Urothelium cell line (cell line): ENCODE measurements around the gene NELL2.
"Not testable (repeated sequence)": the region's sequence is repeated elsewhere in the genome, so short reads cannot be mapped to it uniquely, and the experiment has no call there.

ENCODE experiments used
- DNase-seq: peaks from one replicate; pipeline ENCODE4 v3.0.0; 2011; ENCODE audit warnings: low spot score, mixed read lengths
- FAIRE-seq: peaks from 2 replicates; lab custom pipeline; 2011; peaks lifted over from hg19 to GRCh38; lab: Jason Lieb, UNC

NELL2 gene

DNA sequence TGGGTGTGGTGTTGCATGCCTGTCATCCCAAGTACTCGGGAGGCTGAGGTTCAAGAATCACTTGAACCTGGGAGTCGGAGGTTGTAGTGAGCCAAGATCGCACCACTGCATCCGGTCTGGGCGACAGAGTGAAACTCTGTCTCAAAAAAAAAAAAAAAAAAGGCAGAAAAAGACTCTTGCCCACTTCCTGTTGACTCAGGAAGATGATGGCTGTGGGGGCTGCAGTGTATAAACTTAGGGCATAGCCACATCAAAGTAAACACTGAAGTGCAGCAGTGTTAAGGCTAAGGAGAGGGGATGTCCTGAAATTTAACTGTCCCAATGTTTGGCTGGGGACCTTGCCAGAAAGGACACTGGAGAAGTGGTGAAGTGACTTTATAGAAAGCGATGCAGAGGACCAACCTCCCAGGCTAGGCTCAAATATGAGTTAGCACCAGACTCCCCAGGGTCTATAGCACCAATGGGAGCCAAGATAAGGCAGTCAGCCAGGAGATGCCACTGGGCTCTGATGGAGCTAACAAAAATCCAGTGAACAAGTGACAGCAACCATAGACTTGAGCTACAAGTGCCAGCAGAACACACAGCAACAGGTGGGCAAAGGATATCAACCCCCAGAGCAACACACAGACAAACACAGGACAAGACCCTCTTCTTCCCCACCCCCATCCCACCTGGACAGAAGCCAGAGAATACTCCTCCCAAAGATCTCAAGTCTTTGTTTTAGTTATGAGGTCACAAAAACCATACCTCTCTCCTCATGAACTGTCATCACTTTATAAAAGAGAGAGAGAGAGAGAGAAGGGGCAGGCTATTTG, 28.0 kb downstream of the NELL2 start:
- peak; percentile 8 for DNase-seq
- no peak for FAIRE-seq

DNA sequence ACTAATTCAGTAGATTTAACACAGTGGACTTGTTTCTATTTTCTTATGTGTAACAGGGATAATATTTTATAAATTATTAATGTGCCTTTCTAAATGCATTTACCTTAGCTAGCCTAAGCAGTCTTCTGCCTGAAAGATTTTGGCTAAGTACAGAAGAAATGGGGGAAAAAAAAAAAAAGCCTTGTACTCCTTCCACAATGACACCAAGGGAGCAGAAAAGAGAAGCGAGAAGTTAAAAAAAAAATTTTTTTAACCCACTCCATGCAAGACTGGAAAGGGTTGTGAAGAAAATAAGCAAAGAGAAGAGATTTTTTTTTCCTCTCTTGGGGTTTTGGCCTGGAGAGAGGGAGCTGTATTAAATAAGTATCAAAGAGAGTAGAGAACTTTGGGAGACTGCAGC, 28.7 kb downstream of the NELL2 start:
- FAIRE-seq (no peak), DNase-seq (no peak)

DNA sequence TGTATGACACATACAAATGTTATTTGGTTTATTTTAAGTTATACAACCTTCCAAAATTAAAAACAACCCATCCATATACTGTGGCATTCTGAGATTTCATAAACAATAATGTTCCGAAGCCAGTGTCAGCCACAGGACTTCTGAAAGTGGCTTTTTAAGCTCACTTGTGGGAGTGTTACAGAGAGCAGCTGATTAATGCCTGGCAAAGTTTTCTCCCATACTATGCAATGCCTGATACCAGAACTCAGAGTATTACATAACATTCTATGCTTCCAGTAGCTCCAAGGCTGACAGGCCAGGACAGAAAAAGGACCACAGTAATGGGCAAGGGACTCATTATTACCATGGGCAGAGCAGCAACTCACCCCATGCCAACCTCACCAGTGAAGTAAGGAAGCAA, 29.3 kb downstream of the NELL2 start:
- FAIRE-seq = no peak
- no peak for DNase-seq

DNA sequence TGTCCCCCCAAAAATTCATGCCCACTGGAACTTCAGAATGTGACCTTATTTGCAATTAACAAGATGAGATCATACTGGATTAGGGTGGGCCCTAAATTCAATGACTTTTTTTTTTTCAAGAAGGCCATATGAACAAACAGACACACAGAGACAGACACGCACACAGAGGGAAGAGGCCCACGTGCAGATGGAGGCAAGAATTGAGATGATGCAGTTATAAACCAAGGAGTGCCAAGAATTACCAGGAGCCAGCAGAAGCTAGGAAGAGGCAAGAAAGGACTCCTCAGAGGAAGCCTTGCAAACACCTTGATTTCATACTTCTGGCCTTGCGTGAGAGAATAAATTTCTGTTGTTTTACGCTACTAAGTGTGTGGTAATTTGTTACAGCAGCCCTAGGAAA, 33.4 kb downstream of the NELL2 start:
- FAIRE-seq = no peak
- no peak for DNase-seq

- DNase-seq (no peak), FAIRE-seq (no peak)
These were observed 36.3 kb downstream of the NELL2 start for GRCh38 chr12:44839785-44840184.

- DNase-seq (no peak), FAIRE-seq (no peak)
These were observed 38.9 kb downstream of the NELL2 start for GRCh38 chr12:44837114-44837755.

DNA sequence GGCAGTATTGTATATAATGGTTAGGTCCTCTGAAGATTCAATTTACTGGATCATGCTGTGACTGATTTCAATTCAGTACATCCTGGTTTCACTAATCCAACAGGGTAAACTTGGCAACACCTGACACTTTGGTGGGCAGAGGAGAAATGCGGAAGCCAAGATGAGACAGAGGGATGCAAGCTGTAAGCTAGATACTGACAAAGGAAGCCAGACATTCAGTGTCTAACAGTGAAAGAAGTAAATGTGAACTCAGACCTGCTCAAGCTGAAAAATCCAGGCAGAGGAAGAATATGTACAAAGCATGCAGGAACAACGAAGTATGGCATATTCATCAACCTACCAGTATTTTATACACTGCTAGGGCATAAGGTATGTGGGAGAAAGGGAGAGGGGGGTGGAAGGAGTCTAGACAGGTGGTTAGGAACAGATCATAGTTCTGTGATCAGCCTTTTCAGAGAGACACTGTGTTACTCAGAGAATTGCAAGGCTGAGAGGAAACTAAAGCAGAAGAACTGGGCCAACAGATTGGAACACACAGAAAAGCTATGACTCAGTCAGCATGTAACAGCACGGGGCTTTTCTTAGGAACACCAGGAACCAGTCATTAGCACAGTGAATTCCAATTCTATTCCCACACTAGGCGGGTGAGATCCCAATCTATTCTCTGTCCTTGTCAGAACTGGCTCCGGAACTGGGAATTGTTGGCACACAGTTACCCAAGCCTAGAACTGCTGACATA, 40.3 kb downstream of the NELL2 start:
- DNase-seq (no peak), FAIRE-seq (no peak)

DNA sequence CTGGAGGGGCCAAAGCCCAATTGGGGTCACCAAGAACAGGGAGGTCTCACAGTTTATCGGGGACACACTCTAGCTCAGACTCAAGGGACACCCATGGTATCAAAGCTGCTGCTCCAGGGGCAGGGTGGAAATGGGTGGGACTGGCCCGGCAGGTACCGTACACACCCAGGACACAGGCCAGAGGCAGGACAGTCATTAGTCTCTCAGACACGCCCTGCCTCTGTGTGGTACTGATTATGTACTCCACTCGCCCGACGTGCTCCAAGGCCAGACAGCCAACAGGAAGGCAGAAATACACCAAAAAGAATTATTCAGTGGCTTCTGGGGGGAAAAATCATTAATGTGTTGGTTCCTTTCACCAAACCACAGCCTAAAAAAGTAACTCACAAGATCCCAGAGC, 41.1 kb downstream of the NELL2 start:
- FAIRE-seq, DNase-seq: not testable (repeated sequence)

- no peak for FAIRE-seq
- no peak for DNase-seq
These were observed 42.6 kb downstream of the NELL2 start for GRCh38 chr12:44833561-44833960.

- FAIRE-seq (no peak), DNase-seq (no peak)
These were observed 45.5 kb downstream of the NELL2 start for GRCh38 chr12:44830566-44831055.

GRCh38 chr12:44829045-44829444, 47.1 kb downstream of the NELL2 start:
- DNase-seq = no peak
- FAIRE-seq = no peak

- FAIRE-seq (no peak), DNase-seq (no peak)
These were observed 48.2 kb downstream of the NELL2 start for GRCh38 chr12:44827832-44828438.

- DNase-seq, FAIRE-seq: not testable (repeated sequence)
These were observed 54.4 kb downstream of the NELL2 start for GRCh38 chr12:44821702-44822101.

DNA sequence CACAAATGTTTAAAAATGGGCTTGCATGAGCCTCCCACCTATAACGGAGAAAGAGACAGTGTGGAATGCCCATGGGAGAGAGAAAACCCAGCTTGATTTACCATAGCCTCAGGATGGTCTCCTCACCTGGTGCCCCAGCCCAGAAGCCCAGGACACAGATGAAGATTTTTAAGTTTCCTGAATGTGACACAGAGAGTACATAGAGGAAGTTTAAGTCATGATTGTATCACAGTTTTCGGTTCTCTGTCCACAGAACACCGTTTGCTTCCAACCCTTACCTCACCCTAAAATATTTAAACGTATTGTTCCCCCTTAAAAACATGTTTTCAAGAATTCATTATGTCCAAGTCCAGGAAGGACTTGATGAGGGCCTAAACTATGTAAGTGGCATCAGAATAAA, 56.2 kb downstream of the NELL2 start:
- DNase-seq (no peak), FAIRE-seq (no peak)

DNA sequence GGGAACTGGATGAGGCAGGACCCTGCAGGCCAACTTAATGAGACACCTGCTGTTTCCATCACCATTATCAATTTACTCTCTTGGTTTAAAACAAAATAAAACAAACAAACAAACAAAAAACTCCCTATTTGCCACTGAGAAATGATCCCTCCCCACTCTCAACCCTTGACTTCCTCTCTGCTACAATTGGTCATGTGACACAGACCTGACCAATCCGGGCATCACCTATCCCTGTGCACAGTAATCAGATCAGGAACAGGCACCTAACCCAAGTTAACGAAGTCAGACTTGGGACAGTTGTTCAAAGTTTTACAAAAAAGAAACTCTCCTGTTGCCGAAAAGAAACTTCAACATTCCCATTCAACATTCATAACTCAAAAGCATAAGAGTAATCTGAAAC, 58.4 kb downstream of the NELL2 start:
- no peak for FAIRE-seq
- DNase-seq = no peak

DNA sequence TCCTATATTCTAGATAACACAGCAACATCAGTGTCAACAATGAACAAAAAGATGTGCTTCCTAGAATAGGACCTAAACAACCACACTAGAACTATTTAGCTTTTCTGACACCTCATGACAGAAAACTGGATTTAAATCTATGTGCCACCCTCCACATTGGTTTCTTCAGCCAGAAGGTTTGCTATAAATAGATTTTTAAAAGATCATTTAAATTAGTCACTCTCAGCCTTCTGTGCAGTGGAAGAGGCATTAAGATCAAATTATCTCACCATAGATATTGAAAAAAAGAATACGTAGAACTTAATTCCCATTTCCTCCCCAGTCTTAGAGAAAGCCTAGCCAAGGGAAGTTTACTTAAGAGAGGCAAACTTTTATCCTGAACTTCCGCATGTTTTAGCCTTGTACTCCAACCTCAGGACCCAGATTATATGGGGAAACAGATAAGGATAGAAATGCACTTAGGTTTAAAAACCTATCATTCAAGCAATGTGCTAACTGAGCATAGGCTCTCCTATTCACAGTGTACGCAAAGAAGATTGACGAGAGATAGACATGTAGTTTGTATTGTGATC, 59.6 kb downstream of the NELL2 start:
- DNase-seq = no peak
- FAIRE-seq = no peak

DNA sequence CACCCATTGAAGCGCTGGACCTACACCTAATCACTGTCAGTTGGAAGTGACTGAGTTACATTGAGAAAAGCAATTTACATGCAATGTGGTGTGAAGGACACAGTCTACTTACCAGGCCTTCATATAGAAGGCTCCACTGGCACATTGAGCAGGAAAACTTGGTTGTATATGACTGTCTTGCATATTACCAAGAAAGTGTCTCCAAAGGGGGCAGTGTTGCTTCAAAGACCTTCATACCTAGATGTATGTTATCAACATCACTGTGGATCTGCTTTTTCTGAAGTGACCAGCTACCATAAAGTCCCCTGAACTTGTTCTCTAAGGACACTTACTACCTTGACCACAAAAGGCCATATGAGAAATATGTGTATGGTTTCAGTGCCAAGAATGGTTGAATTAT, 64.1 kb downstream of the NELL2 start:
- DNase-seq (no peak), FAIRE-seq (no peak)

DNA sequence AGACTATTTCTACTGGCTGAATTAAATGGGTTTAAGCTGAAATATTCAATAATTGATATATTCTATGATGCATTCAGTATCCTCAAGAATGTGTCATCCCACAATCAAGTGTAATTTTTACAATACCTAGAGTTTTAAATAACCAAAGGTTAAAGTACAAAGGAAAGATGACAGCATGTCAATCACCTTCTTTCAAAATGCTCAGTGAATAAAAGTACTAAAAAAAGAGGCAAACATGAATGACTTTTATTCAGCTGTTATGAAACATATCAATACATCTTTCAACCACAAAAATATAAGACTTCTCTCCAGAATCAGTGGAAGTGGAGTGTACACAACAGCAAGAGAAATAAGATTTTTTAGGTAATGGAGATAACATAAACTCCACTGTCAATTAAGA, 72.0 kb downstream of the NELL2 start:
- DNase-seq = no peak
- no peak for FAIRE-seq

DNA sequence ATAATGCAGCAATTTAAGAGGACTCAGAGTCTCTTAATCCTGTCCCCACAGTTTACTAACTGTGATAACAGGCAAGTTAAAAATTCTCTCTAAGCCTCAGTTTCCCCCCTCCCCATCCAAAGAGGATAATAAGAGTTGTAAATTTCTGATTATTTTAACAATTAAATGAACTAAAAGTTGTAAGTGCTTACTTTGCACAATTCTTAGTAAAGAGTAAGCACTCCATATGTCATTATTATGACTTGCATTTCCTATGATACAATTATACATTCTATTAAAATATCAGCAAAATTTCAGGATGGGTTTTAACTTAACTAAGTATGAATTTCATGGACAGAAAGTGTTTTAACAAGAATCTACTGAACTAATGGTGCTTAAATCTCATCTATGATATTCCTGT, 80.1 kb downstream of the NELL2 start:
- DNase-seq (no peak), FAIRE-seq (no peak)

GRCh38 chr12:44788731-44789130, 87.4 kb downstream of the NELL2 start:
- DNase-seq = no peak

DNA sequence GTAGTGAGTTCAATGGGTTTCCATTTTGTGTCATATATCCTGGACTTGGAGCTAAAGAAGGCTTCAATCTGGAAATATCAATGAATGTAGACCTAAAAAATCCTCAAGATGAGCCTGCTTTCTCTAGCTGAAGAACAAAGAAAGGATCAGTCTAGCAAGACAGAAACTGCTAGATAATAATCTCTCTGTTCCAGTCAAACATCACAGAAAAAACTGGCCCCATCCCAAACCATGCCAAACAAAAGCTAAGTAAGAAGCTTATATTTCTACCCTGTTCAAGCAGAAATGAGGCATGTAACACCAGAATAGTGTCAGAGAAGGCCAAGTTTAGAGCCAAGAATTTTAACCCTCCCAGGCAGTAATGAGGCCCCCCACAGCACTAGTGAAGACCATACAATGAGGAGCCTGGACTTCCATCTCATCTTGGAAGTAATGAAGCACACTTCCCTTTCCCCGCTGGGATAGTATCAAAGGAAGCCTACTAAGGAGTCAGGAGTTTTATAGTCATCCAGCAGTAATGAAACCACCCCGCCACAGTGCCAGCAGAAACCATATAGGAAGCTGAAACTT, 95.8 kb downstream of the NELL2 start:
- FAIRE-seq = no peak

More at GRCh38 chr12:44788731-44789130, 87.4 kb downstream of the NELL2 start:
- peak; percentile 62 for FAIRE-seq

More for the DNA sequence above, 95.8 kb downstream of the NELL2 start:
- no peak for DNase-seq
